Measurements from ENCODE around the gene RPL14. TPM values are rescaled to one million over a fixed set of nuclear protein-coding genes. Genes with fewer than 3 reads are reported as not detected.

The RPL14 gene
- total and polyA plus RNA-seq, 2 donors (not counting 3 experiments of a cell fraction or from before 2014, with no cell fraction given), result 961 to 1,947 TPM

DNA sequence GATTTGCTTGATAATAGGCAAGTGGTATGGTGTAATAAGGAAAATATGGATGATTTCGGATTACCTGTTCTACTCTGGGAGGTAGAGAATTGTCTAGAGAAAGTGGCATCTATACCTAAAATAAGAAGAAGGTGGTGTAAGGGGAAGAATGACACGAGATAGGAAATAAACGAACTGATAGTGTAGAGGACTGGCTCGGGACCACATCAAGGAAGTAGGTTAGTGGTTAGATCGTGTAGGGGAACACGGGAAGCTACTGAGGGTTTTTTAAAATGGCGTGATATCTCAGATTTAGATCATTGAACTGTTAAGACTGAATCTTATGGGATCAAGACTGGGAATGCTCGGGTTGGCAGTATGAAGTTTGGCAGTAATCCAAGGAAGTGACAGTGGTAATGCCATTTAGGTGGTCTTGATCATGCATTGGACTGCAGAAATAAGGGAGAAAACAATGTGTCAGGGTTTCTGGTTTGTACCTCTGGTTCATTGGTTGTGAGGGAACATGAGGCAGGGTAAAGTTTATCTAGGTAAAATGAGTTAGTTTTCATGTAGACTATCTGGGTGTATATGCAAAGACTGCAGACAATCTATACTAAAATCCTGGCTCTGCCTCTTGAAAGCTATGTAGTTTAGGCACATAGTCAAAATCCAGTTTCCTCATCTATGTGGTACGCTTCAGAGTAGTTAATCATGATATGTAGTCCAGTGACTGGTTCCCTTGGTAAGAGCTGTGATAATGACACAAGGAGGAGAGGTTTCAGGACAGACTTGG lies 7.4 kb downstream of the RPL14 start:
- BruUV-seq (replicated peaks), result no TSS peak
- no peak for FAIRE-seq
- dilution Hi-C loops (cut with MboI; ENCODE audit: extremely low pct_ligation_motif_present, low sequenced_read_pairs), result no loop called here

More for the DNA sequence above, 7.4 kb downstream of the RPL14 start:
- Histone ChIP-seq H2AFZ (ENCODE audit: low read depth, low read length) (no peak overlapping the region), H3K4me3 (replicated peaks in 1 of 3; ENCODE audit: insufficient read depth in 1 of 3, low read depth in 1 of 3, low read length in 3 of 3) (no peak overlapping the region), H3K9ac (replicated peaks; ENCODE audit: extremely low read depth, insufficient read depth, low read length) (no peak overlapping the region), H3K79me2 (ENCODE audit: control insufficient read depth, insufficient read depth, low read length) (peaks cover 6% of the 10 kb centered on the region), H3K4me2 (ENCODE audit: insufficient read depth, low read length) (no peak overlapping the region), H3K9me3 (replicated peaks; ENCODE audit: control insufficient read depth, insufficient read depth, low read length) (no peaks in the 10 kb centered on the region), H4K20me1 (replicated peaks; ENCODE audit: control insufficient read depth, extremely low read depth, insufficient read depth, low read length) (peaks cover 2% of the 10 kb centered on the region), H3K27ac (ENCODE audit: insufficient read depth, low read depth, low read length) (no peak overlapping the region), H3K9me1 (replicated peaks; ENCODE audit: control insufficient read depth, extremely low read depth, insufficient read depth, low read length) (no peaks in the 10 kb centered on the region), H3K27me3 (ENCODE audit: control insufficient read depth in 2 of 2, insufficient read depth in 2 of 2, low read length in 2 of 2) (no peaks in the 10 kb centered on the region), H3K4me1 (ENCODE audit: control insufficient read depth, extremely low read depth, insufficient read depth, low read length) (no peaks in the 10 kb centered on the region), H3K36me3 (ENCODE audit: control insufficient read depth in 2 of 2, extremely low read depth in 1 of 2, insufficient read depth in 2 of 2, low read length in 2 of 2) (peaks cover 14 to 27% of the 10 kb centered on the region in 2 experiments)
- TF ChIP-seq JUN (IDR thresholded peaks at IDR 0.05; ENCODE audit: borderline replicate concordance, insufficient read depth, insufficient read length, low read depth) (no peak), POLR2AphosphoS5 (IDR thresholded peaks at IDR 0.05; ENCODE audit: insufficient read depth, low read depth, low read length) (no peak), GATA2 (IDR thresholded peaks at IDR 0.05; ENCODE audit: insufficient read depth, insufficient read length, low read depth, low read length) (no peak), FOS (IDR thresholded peaks at IDR 0.05; ENCODE audit: borderline replicate concordance, insufficient read depth, low read length) (no peak), MYC (IDR thresholded peaks at IDR 0.05; ENCODE audit: low read depth, low read length) (no peak), EZH2 (IDR thresholded peaks at IDR 0.05; ENCODE audit: borderline replicate concordance, low read depth, low read length, severe bottlenecking) (no peak), POLR2A (IDR thresholded peaks at IDR 0.05; ENCODE audit: low read depth, low read length) (no peak)
- TF ChIP-seq, protein P1, sequence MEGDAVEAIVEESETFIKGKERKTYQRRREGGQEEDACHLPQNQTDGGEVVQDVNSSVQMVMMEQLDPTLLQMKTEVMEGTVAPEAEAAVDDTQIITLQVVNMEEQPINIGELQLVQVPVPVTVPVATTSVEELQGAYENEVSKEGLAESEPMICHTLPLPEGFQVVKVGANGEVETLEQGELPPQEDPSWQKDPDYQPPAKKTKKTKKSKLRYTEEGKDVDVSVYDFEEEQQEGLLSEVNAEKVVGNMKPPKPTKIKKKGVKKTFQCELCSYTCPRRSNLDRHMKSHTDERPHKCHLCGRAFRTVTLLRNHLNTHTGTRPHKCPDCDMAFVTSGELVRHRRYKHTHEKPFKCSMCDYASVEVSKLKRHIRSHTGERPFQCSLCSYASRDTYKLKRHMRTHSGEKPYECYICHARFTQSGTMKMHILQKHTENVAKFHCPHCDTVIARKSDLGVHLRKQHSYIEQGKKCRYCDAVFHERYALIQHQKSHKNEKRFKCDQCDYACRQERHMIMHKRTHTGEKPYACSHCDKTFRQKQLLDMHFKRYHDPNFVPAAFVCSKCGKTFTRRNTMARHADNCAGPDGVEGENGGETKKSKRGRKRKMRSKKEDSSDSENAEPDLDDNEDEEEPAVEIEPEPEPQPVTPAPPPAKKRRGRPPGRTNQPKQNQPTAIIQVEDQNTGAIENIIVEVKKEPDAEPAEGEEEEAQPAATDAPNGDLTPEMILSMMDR (IDR thresholded peaks at IDR 0.05; ENCODE audit: extremely low read depth in 1 of 2, insufficient read depth in 1 of 2, low read depth in 1 of 2, low read length in 2 of 2), result no peak
- TF ChIP-seq, protein P2, sequence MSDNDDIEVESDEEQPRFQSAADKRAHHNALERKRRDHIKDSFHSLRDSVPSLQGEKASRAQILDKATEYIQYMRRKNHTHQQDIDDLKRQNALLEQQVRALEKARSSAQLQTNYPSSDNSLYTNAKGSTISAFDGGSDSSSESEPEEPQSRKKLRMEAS (IDR thresholded peaks at IDR 0.05; ENCODE audit: insufficient read depth, insufficient read length), result no peak
- DNase-seq (ENCODE audit: low read depth, low spot score), result no peak
- POLR2A ChIA-PET, result no interaction called here
- intact Hi-C loops (cut with micrococcal nuclease), result no loop called here
- CTCF ChIA-PET, result interaction anchor here (0.9 kb wide), 1 partner anchor 42 kb away, joined by 3 read pairs; the partner anchor contains the start of gene ZNF620
